Ramos (cell line): ENCODE measurements around the gene FRAS1.

Source experiments
- in situ Hi-C: fragments of 300-500 bp; cut with MboI; formaldehyde crosslinking; loops from one replicate; pipeline ENCODE4 v1.14.3; 2022; ENCODE audit warnings: low sequenced_read_pairs; ENCODE audit not compliant: unreplicated experiment

FRAS1 gene

DNA sequence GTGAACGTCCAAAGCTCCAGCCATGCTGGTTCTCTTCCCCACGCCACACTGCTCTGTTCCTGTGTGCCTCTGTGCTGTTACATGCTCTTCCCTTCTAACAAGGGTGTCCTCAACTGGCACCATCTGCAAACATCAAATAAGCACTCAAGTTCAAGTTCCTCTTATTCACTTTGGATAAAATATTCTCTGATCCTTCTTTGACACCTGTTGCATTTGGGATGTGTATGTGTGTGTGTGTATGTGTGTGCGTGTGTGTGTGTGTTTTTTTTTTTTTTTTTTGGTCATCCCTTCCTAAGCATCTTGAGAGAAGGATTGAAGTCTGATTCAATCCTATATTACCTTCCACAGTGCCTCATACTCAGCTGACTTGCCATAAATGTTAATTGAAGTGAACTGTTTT lies 290.4 kb downstream of the FRAS1 start:
- in situ Hi-C loops: no loop called here

DNA sequence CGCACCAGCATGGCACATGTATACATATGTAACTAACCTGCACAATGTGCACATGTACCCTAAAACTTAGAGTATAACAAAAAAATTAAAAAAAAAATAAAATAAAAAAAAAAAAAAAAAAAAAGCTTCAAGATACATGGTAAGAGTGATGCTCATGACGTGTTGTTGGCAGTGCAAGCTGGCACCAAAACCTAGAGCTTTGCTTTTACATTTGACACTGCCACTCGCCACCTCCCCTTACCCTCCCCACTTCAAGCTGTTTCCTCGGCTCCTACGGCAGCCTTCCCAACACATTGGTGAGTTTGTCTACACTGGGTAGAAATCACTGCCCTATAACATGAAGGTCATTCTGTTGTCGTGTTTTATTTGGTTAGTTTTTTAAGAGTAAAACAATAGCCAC lies 296.8 kb downstream of the FRAS1 start:
- in situ Hi-C loops: no loop called here

DNA sequence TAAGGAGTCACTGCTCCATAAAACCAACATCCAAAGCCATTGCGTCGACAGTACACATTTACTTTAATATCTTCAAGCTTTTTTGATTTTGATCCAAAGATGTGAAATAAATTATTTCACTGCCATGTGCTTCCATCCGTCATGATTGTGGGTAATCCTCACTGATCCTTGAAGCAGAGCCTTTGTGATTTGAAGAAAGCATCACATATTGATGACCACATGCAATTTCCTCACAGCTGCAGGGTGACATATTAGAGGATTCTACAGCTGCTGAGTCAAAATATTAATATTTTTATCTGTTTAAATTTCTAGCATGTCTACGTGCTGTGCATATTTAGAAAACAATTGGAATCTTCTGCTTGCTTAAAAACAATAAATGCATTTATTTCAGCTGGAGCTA lies 297.7 kb downstream of the FRAS1 start:
- in situ Hi-C loops: no loop called here

DNA sequence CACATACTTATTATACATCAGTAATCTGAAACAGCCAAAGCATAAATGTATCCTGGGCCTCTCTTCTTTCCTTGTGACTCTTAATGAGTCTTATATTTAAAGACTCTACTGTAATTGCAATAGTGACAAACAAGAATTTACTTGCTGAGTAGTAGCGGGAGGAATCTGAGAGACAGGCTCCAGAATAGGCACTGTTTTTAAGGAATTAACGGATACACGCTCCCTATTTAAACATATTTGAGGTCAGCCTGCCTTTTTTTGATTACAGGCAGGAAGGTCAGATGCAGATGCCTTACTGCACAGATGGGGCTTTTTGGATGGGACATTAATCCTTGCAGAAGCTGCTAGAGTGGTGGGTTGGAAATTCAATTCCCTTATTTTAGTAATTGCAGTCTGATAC lies 298.2 kb downstream of the FRAS1 start:
- in situ Hi-C loops: no loop called here

DNA sequence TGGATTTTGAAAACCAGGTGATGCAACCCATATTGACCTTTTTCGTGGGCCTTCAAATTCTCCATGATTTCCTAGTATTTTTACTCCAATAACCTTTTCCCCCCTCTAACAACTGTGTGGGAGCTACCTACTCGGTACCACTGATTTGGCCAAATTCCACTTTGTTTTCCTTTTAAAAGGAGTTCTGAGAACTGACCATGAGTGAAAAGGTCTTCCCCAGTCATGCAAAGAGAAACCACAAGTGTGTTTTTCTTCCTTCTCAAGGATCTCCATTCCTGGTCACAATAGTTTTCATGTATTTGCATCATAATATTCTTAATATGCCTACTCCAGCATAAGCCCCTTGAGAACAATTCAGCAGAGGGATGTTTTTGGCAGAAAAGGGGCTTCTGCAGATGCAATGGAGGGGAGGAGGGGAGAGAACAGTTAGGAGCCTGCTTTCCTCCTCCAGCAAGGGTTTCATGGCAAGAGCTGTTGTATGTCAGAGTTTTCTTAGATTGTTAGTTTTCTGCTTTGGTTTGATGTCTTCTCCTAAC lies 299.2 kb downstream of the FRAS1 start:
- in situ Hi-C loops: no loop called here

DNA sequence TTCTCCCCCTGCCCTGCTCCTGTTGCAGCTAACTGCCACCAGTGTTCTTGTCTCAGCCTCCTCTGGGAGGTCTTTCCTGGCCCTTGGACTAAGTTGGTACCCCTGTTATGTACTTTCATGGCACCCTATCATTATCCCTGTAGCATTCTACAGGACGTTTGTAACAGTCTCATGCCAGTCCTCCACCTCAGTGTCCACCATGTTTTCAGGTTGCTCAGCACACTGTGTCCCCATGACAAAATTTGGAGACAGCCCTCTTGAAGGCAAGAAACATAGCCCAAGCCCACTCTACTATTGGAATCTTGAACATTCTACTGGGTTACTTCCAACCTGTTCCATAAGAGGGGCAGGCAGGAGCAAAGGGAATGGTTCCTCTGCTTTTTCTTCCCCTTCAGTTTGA lies 300.0 kb downstream of the FRAS1 start:
- in situ Hi-C loops: no loop called here

DNA sequence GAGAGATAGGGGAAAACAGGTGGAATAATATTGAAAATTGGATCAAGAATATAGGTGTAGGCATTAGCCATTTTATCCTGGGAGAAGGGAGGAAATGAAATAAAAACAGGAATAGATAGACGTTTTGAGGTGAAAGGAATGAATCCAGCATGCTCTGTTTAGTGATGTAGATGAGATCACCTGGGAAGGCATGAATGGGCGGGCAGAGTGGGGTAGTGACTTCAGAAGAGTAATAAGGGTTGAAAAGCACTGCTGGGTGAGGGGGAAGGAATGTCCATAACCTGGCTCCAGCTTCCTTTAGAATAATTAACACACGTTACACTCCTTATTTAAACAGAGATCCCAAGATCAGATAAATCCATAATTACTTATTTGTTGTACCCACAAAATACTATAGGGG lies 303.3 kb downstream of the FRAS1 start:
- in situ Hi-C loops: no loop called here

DNA sequence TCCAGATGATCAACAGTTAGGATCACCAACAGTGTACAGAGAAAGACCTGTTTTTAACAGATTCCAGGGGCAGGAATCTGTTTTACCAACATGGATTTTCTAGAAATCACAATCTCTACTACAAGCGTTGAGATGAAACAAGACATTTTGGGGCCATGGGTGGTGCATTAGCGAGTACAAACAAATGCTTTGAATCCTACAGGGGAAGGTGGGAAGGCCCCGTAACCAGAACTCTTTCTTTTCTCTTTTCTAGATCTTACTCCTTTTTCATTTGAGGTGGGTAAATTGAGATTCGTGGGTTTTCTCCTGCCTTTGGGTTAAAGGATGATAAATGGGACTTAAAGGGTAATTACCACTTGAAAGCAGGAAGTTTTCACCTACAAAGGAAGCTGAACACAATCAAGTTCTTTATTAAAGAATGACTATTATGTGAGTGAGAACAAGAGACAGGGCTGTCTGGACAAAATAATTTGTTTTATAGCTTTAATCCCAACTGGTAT lies 304.5 kb downstream of the FRAS1 start:
- in situ Hi-C loops: no loop called here

DNA sequence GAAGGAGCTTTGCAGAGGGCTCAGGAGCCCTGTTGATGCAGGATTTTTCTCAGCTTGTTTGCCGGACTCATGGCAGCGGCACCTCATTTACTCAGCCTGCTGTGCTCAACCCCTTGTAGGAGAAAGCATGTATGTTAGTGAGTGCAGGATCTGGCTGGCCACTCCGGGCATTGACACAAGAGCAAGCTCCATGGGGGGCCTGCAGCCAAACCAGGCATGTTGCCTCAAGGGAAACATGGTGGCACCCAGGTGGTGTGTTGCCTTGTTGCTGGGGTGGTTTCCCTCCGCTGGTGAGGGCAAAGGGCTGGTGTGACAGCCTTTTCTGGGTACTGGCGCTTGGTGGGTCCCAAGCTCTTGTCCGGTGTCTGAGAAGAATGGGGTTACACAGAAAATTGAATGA lies 305.2 kb downstream of the FRAS1 start:
- in situ Hi-C loops: no loop called here

DNA sequence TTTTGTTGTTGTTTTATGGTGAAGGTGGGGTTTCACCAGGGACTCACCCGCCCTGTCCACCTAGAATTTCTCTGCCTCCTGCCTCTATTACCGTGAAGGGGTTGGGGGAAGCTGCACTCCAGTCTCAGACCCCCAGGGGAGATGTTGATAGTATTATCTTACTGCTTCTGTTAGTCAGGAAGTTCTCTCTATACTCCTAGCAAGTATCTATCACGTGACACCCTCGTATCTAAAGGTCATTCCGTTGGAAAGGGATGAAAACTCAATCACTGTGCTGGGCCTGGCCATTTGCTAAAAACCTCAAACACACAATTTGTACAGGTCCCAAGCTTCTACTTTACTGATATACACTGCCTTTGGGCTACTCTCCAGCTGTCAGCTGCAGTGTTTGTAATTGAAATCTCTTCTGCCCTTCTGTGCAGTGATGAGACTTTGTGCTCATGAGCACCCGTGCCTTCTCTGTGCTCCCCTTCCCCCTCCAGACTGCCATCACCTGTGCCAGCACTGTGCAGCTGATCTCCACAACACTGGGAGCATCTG lies 306.0 kb downstream of the FRAS1 start:
- in situ Hi-C loops: no loop called here

DNA sequence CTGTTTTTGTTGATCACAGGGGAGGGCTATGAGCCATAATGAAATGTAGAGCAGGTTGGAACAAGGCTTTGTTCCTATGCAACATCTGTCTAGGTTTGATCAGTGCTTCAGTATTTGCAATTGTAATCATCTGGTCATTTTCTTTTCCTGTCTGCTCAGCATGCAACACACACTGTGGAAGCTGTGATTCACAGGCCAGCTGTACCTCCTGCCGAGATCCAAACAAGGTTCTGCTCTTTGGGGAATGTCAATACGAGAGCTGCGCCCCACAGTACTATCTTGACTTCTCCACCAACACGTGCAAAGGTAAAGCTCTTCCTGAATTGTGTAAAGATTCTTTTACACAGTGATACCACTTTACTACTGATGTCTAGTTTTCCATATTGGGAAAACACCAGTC lies 312.6 kb downstream of the FRAS1 start:
- in situ Hi-C loops: no loop called here

DNA sequence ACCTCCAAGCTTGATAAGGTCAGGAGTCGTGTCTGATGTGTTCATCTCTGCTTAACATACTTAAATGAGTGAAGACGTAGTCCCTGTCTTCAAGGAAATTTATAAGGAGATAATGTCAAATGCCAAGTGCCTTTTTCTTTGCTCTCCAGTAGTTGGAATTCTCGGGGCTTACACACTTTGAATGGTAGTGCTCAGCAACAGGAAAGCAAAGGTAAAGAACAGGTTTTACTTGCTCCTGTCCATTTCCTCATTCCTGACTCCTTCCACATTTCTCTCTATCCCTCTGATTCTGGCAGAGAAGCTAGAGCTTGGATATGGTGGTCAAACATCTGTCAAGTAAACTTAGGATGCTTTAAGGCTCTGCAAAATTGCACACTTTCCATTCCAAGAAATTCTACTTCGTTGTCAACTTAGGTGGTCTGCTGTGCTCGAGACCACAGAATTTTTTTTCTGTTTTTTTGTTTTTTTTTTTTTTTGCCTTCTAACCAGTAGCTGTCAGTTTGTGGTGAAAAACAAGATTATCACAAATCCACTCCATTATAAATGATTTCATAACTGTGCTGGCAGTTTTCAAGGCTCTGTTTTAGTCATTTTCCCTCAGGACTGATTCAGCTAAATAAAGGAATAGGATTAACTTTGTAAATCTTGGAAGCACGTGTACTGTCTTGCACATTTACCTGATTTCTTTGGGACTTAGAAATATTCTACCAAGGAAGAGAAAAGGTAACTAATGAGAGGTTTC lies 313.7 kb downstream of the FRAS1 start:
- in situ Hi-C loops: no loop called here

DNA sequence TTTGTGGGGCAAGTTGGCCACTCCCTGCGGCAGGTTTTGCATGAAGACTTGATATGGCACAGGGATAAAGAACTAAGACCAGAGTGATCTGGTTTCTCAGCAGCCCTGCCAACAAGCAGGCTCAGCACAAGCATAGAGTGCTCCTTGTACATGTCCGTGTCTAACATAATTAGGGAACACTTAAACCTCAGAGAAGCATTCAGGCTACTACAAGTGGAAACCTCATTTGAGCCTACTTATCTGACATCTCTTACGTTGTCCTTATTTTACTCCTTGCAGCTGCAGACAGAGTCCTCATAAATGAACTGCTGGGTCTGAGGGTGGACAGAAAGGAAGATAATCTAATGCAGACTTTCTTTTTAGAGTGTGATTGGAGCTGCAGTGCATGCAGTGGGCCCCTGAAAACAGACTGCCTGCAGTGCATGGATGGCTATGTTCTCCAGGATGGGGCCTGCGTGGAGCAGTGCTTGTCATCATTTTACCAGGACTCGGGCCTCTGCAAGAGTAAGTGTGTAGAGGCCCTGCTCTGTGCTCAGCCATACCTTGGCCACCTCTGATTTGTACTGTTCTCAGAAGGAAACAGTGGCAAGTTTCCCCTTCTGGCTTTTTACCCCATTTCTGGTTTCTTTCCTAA lies 315.3 kb downstream of the FRAS1 start:
- in situ Hi-C loops: no loop called here

DNA sequence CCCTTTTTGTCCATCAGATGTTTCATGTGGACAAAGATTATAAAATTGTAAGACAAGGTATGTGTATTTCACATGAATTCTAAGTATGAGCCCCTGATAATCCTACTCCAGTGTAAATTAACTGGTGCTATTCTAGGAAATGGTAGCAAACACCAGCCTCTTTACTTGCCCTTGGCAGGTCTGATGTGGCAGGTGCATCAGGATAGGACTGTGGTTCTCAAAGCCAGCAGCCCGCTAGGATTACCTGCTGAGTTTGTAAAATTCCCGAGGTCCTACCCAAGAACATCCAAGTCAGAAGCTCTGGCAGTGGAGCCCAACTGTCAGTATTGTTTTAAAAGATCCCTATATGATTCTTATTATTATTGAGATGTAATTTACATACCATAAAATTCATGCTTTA lies 320.4 kb downstream of the FRAS1 start:
- in situ Hi-C loops: no loop called here

DNA sequence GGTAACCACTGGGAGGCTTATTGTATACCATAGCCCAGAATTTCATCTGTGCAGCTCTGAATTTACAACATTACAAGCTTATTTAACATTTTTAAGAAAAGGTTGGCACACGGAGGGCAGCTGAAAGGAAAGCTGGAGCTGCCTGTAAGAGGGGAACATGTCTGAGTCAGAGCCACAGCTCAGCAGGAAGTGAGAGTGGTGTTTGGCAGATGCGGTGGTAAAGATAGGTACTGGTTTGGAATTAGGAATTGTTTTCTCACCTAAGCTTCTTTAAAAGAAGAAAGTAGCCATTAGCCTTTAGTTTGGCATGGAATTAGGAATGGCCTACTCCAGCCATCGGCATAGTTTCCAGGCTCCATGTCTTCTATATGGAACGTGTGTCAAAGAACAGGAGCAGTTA lies 321.9 kb downstream of the FRAS1 start:
- in situ Hi-C loops: no loop called here

DNA sequence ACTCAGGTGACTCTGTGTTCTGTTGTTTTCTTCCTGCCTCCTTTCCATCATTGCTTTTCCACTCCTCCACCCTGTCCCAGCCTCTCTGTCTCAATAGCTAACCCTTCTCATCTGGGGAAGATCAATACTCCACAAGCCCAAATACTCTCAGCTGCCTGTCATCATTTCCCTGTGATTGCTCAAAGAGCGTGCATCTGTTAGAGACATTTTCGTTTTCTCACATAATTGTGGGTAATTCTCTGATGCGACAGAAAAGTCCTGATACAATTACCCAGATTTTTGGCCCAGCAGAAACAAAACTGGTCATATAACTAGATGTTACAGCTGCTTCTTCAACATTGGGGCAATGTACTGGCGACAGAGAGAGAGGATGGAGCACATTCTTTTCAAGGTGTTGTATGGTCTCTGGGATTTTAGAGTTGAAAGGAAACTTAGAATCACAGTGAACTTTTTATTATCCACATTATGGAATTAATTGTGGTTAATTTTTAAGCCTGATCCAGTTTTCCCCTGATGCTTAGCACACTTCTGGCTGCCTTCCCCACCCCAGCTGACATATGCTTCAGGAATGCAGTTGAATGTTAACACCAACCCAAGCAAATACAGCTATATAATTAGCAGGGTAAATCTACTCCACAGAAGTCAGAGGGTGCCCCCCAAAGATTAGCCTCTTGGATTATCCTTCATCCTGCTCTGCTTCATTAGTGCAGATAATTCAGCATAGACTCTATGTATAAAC lies 323.0 kb downstream of the FRAS1 start:
- in situ Hi-C loops: no loop called here

DNA sequence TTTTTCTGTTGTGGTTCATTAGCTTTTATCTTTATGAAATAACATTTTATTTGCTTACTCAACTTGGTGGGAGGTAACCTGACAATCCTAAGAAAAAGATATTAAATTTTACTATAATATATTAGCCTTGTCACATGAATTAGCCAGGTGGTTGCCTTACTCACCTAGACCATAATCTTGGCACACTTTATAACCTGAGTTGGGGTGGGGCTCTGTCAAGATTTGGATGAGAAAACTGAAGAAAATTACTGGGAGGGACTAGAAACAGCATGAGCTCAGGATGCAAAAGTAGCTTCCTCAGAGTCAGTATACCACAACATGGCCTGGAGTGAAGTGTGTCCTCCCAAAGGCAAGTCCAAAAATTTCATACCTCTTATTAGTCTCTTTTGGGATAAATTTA lies 329.6 kb downstream of the FRAS1 start:
- in situ Hi-C loops: no loop called here

DNA sequence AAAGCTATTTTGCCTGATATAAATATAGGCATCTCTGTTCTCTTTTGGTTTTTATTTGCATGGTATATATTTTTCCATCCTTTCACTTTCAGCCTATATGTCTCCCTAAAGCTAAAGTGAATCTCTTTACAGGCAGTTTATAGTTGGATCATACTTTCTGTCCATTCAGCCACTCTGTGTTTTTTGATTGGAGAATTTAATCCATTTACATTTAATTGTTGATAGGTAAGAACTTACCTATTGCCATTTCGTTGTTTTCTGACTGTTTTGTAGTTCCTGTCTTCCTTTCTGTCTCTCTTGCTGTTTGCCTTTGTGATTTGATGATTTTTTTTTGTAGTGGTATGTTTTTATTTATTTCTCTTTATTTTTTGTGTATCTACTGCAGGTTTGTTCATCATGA lies 338.5 kb downstream of the FRAS1 start:
- in situ Hi-C loops: no loop called here

DNA sequence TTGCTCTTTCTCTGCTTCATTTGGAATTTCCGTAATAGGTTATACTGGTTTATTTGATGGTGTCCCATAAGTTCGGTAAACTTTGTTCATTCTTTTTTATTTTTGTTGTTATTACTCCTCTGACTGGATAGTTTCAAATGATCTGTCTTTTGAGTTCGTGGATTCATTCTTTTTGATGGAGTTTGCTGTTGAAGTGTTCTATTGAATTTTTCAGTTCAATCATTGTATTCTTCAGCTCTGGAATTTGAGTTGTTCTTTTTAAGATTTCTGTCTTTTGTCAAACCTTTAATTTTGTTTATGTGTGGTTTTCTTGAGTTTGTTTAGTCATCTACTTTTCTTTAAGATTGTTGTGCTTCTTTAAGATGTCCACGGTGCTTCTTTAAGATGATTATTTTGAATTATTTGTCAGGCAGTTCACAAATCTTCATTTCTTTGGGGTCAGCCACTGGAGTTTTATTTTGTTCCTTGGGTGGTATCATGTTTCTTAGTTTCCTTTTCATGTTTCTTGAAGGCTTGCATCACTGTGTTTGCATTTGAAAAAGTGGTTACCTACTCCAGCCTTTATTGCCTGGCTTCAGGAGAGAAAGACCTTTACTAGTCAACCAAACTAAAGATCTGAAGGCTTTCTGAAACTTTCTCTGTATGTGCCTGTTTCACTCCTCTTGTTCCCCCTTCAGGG lies 339.6 kb downstream of the FRAS1 start:
- in situ Hi-C loops: no loop called here

DNA sequence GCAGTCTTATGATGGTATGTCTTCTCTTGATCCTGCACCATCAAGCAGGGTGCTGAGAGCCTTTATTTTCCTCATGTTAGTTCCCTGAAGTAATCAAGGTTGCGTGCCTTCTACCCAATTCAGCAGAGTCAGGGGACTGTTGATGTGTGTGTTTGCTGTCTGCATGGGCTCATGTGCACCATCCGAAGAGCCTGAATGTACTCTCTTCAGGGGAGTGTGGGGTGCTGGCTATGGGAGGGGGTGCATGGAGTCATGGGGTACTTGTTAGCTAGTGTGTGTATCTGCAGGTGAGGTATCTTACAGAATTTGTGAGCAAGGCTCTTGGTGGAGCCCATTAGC lies 340.1 kb downstream of the FRAS1 start:
- in situ Hi-C loops: no loop called here
